Thoracic aorta (tissue), 2 donors: ENCODE measurements around the gene NRL. TPM values are rescaled to one million over a fixed set of nuclear protein-coding genes. Genes with fewer than 3 reads are reported as not detected.

ENCODE experiments used
- ATAC-seq: fragments of 150-250 bp; one replicate; pipeline ENCODE4 v1.8.0; 2017; ENCODE audit warnings: low read depth; ENCODE audit not compliant: insufficient number of reproducible peaks, low FRiP score
- DNase-seq: peaks from one replicate; pipeline ENCODE4 v3.0.0-alpha.2; 2020; ENCODE audit warnings: low spot score
- H3K27ac ChIP-seq, 2 donors: fragments of 200-600 bp; sonication (generic); 1 replicate in 1 of 2; 2 replicates in 1 of 2; pipeline ENCODE4 v1.5.1; 2016; ENCODE audit warnings: mild to moderate bottlenecking in 2 of 2, moderate library complexity in 2 of 2
- H3K27me3 ChIP-seq: fragments of 200-600 bp; sonication (generic); replicated peaks from 2 replicates; pipeline ENCODE4 v1.6.0; 2016; ENCODE audit warnings: mild to moderate bottlenecking; ENCODE audit not compliant: insufficient read depth
- H3K36me3 ChIP-seq: fragments of 200-600 bp; sonication (generic); one replicate; pipeline ENCODE4 v1.5.1; 2016
- H3K4me1 ChIP-seq, 2 donors: fragments of 200-600 bp; sonication (generic); 1 replicate in 1 of 2; 2 replicates in 1 of 2; pipeline versions ENCODE4 v1.5.1 to v1.6.0; 2016; ENCODE audit warnings: low read depth in 2 of 2, mild to moderate bottlenecking in 1 of 2; ENCODE audit not compliant: control insufficient read depth in 1 of 2
- H3K4me3 ChIP-seq: fragments of 200-600 bp; sonication (generic); 2 replicates; pipeline ENCODE4 v1.5.1; 2016; ENCODE audit warnings: mild to moderate bottlenecking
- H3K9me3 ChIP-seq: fragments of 200-600 bp; sonication (generic); 2 replicates; pipeline ENCODE4 v1.5.1; 2016
- total RNA-seq, 2 donors: library from RNA; depleted of rRNA; stranded (reverse); fragments of >200 nt; gene quantifications; one replicate each; pipeline versions ENCODE4 v1.1.0 to v1.2.3, GENCODE V29; 2016
- TF ChIP-seq, protein P1 (sequence below): fragments of 200-600 bp; sonication (generic); IDR thresholded peaks from one replicate; pipeline ENCODE4 v1.5.1; 2019; ENCODE audit warnings: antibody characterized with exemption

NRL gene
- total RNA-seq, 2 donors from 2014 or later = 0.92 to 6.1 TPM

- Histone ChIP-seq H3K9me3 (no peaks in the 10 kb centered on the region), H3K4me3 (peak within 1 kb of the TSS; percentile 92), H3K27me3 (no peaks in the 10 kb centered on the region), H3K27ac (peak within 1 kb of the TSS; percentile 87 to 88), H3K36me3 (peaks cover 26% of the 10 kb centered on the region), H3K4me1 (peaks cover 14 to 33% of the 10 kb centered on the region in 2 donors)
- TF ChIP-seq, protein P1, sequence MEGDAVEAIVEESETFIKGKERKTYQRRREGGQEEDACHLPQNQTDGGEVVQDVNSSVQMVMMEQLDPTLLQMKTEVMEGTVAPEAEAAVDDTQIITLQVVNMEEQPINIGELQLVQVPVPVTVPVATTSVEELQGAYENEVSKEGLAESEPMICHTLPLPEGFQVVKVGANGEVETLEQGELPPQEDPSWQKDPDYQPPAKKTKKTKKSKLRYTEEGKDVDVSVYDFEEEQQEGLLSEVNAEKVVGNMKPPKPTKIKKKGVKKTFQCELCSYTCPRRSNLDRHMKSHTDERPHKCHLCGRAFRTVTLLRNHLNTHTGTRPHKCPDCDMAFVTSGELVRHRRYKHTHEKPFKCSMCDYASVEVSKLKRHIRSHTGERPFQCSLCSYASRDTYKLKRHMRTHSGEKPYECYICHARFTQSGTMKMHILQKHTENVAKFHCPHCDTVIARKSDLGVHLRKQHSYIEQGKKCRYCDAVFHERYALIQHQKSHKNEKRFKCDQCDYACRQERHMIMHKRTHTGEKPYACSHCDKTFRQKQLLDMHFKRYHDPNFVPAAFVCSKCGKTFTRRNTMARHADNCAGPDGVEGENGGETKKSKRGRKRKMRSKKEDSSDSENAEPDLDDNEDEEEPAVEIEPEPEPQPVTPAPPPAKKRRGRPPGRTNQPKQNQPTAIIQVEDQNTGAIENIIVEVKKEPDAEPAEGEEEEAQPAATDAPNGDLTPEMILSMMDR = no peak
- peak; percentile 96 for DNase-seq
- peak; percentile 91 for ATAC-seq
Measured at GRCh38 chr14:24146978-24147760, 32.4 kb upstream of the NRL start, which contains the start of gene RNF31. RNF31 (plus strand) TSS chr14:24147498; CDS start chr14:24147699, 201 bp downstream.

DNA sequence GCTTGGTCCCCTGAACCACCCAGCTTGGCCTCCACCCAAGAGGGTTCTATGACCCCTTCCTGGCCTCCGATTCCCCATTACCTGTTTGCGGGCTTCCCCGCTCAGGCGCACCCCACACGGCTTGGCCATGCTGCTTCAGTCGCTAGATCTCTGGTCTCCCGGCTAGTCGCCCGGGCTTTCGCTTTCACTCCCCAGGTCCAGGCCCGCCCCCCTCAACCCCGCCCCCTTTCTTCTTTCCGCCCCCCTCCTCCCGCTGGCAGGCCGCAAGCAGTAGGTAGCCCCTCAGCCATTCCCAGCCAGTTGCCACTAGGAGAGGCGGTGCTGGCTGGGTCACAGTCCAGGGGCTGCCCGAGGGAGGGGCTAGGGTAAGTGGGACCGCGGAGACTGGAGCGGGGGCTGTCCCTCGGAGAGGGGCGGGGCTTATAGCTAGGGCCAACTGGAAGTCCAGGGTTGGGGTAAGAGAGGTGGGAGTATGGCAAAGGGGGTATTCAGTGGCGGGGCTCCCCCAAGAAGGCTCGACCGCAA is 31.8 kb upstream of the NRL start, which contains the start of gene PSME2:
PSME2 (minus strand) TSS at position 158 of the 525 bp plus-strand sequence; CDS start at position 129, 29 bp downstream.
- DNase-seq (peak; percentile 88), ATAC-seq (peak; percentile 65)
- H3K36me3 ChIP-seq = peaks cover 22% of the 10 kb centered on the region
- H3K27me3 ChIP-seq = no peaks in the 10 kb centered on the region
- H3K4me3 ChIP-seq = peak within 1 kb of the TSS; percentile 92
- peaks cover 18 to 36% of the 10 kb centered on the region in 2 donors for H3K4me1 ChIP-seq
- H3K9me3 ChIP-seq = no peaks in the 10 kb centered on the region
- H3K27ac ChIP-seq = peak within 1 kb of the TSS; percentile 87 to 88
- TF ChIP-seq, protein P1 = no peak

- Histone ChIP-seq H3K9me3 (no peaks in the 10 kb centered on the region), H3K27ac (peak overlapping the region; percentile 72 to 87), H3K4me3 (peak overlapping the region; percentile 92), H3K27me3 (no peaks in the 10 kb centered on the region), H3K36me3 (peaks cover 16% of the 10 kb centered on the region), H3K4me1 (peaks cover 18 to 36% of the 10 kb centered on the region in 2 donors)
- DNase-seq (no peak), ATAC-seq (no peak)
- TF ChIP-seq, protein P1 = no peak
Measured at GRCh38 chr14:24145690-24146452, 31.1 kb upstream of the NRL start.

DNA sequence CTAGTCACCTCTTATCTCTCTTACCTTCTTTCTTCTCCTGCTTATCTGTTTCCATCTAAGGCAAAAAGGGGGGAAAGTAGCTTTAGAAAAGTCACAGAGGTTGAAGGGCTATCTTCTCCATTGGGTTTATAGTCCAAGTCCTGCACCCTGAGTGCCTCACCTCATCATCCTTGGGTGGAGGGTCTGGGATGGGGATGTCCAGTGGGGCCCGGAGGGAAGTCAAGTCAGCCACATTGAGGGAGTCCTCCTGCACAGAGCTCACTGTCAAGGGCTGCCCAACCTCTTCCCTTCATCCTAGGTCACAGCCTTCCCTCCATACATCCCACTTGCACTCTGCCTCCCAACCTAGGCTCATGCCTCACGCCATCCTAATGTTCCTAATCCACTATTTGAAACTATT is 30.5 kb upstream of the NRL start:
- no peak for DNase-seq
- Histone ChIP-seq H3K27me3 (no peaks in the 10 kb centered on the region), H3K27ac (peak overlapping the region; percentile 72 to 87), H3K9me3 (no peaks in the 10 kb centered on the region), H3K4me1 (peaks cover 18 to 36% of the 10 kb centered on the region in 2 donors), H3K36me3 (peaks cover 12% of the 10 kb centered on the region), H3K4me3 (peak overlapping the region; percentile 92)
- TF ChIP-seq, protein P1 = no peak
- ATAC-seq = no peak

DNA sequence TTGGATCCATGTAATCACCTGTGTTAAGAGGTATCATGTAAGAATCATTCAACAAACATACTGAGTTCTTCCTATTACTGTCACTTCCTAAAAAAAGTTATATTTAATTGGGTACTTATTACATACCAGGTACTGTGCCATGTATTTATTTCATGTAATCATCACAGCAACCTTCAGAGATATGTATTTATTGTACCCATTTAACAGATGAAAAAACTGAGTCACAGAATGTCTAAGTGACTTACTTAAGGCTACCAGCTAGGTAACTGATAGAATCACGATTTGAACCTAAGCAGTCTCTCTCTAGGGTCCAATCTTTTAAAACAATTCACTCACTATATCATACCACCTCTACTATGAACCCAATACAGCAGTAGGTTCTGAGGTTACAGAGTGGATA is 29.7 kb upstream of the NRL start:
- ATAC-seq (no peak), DNase-seq (no peak)
- Histone ChIP-seq H3K36me3 (peaks cover 6% of the 10 kb centered on the region), H3K27me3 (no peaks in the 10 kb centered on the region), H3K4me3 (no peak overlapping the region), H3K4me1 (peaks cover 20 to 44% of the 10 kb centered on the region in 2 donors), H3K9me3 (no peaks in the 10 kb centered on the region), H3K27ac (no peak overlapping the region)
- TF ChIP-seq, protein P1 = no peak
